ENCODE measurements around the gene TFG.

TFG gene

DNA sequence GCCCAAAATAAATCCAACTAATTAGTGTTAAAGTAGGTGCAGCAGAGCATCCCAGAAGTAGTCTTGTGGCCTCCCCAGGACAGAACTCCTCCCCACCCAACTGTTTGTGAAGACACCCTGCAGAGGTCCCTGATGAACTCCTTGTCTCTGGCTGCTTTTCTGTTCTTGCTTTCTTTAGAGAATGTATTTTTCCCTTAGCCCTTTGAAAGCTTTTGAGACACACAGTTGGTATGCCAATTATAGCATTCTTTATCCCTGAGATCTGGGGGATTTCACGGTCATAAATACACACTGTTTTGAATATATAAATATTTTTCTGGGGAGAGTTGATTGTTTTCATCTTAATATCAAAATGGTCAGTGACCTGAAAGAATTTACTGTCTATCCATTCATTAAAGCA is 9.8 kb downstream of the TFG start:
- Histone ChIP-seq H3K4me1 (ENCODE audit: control insufficient read depth, low read length) (no peaks in the 10 kb centered on the region), H3K79me2 (ENCODE audit: control insufficient read depth, low read length) (peaks cover 56% of the 10 kb centered on the region), H3K27me3 (ENCODE audit: control insufficient read depth, low read length) (no peaks in the 10 kb centered on the region), H4K20me1 (ENCODE audit: control insufficient read depth, insufficient read depth, low read depth, low read length) (0 out of 2 replicates have a peak, but pooled peaks cover 4% of the 10 kb centered on the region), H3K4me3 (ENCODE audit: low read length) (no peak overlapping the region), H3F3A (ENCODE audit: control insufficient read depth, insufficient read depth) (no peaks in the 10 kb centered on the region), H3K27ac (ENCODE audit: low read depth, low read length) (no peak overlapping the region), H3K36me3 (ENCODE audit: control insufficient read depth, low read length) (peaks cover 89% of the 10 kb centered on the region), H3K9me2 (replicated peaks; ENCODE audit: control insufficient read depth, low read length) (no peaks in the 10 kb centered on the region), H3K9me3 (ENCODE audit: control insufficient read depth, insufficient read depth, low read length) (no peaks in the 10 kb centered on the region), H3K4me2 (ENCODE audit: low read length) (no peak overlapping the region)
- TF ChIP-seq, protein P1, sequence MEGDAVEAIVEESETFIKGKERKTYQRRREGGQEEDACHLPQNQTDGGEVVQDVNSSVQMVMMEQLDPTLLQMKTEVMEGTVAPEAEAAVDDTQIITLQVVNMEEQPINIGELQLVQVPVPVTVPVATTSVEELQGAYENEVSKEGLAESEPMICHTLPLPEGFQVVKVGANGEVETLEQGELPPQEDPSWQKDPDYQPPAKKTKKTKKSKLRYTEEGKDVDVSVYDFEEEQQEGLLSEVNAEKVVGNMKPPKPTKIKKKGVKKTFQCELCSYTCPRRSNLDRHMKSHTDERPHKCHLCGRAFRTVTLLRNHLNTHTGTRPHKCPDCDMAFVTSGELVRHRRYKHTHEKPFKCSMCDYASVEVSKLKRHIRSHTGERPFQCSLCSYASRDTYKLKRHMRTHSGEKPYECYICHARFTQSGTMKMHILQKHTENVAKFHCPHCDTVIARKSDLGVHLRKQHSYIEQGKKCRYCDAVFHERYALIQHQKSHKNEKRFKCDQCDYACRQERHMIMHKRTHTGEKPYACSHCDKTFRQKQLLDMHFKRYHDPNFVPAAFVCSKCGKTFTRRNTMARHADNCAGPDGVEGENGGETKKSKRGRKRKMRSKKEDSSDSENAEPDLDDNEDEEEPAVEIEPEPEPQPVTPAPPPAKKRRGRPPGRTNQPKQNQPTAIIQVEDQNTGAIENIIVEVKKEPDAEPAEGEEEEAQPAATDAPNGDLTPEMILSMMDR (IDR thresholded peaks at IDR 0.05; ENCODE audit: low read depth, low read length, poor library complexity, severe bottlenecking) = no peak
- no peak for TF ChIP-seq EZH2phosphoT487 (IDR thresholded peaks at IDR 0.05; ENCODE audit: borderline replicate concordance, low read length)

DNA sequence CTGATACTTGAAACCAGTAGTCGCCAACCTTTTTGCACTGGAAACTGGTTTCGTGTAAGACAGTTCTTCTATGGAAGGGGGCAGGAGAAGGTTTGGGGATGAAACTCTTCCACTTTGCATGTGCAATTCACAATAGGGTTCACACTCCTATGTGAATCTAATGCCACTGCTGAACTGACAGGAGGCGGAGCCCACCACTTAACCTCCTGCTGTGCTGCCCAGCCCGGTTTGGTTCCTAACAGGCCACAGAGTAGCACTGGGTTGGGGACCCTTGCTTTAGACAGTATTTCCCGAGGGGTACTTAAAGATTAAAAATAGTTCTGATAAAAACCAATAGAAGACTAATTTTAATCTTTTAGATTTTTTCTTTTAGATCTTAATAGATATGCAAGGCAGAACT is 11.1 kb downstream of the TFG start:
- Histone ChIP-seq H3K4me2 (ENCODE audit: low read length) (no peak overlapping the region), H3K27ac (ENCODE audit: low read depth, low read length) (no peak overlapping the region), H3K79me2 (ENCODE audit: control insufficient read depth, low read length) (peaks cover 44% of the 10 kb centered on the region), H3K9me3 (ENCODE audit: control insufficient read depth, insufficient read depth, low read length) (no peaks in the 10 kb centered on the region), H3K27me3 (ENCODE audit: control insufficient read depth, low read length) (no peaks in the 10 kb centered on the region), H3K4me3 (ENCODE audit: low read length) (no peak overlapping the region), H3F3A (ENCODE audit: control insufficient read depth, insufficient read depth) (no peaks in the 10 kb centered on the region), H3K9me2 (replicated peaks; ENCODE audit: control insufficient read depth, low read length) (no peaks in the 10 kb centered on the region), H4K20me1 (ENCODE audit: control insufficient read depth, insufficient read depth, low read depth, low read length) (no peaks in the 10 kb centered on the region), H3K4me1 (ENCODE audit: control insufficient read depth, low read length) (no peaks in the 10 kb centered on the region), H3K36me3 (ENCODE audit: control insufficient read depth, low read length) (peaks cover 76% of the 10 kb centered on the region)
- TF ChIP-seq EZH2phosphoT487 (IDR thresholded peaks at IDR 0.05; ENCODE audit: borderline replicate concordance, low read length) = no peak
- TF ChIP-seq, protein P1 (IDR thresholded peaks at IDR 0.05; ENCODE audit: low read depth, low read length, poor library complexity, severe bottlenecking) = no peak

DNA sequence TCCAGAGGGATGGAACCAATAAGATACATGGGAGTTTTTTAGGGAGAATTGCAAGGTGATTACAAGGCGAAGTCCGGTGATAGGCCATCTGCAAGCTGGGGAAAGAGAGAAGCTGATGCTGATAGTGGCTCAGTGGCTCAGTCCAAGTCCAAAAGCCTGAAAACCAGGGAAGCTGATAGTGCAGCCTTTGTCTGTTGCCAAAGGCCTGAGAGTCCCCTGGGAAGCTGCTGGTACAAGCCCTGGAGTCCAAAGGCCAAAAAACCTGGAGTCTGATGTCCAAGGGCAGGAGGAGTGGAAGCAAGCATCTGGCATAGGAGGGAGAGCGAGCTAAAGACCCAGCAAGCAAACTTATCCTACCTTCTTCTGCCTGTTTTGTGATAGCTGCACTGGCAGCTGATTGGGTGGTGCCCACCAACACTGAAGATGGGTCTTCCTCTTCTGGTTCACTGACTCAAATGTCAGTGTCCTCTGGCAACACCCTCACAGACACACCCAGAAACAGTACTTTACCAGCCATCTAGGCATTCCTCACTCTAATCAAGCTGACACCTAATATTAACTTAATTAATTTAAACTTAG is 16.7 kb downstream of the TFG start:
- peaks cover 69% of the 10 kb centered on the region for H3K36me3 ChIP-seq (ENCODE audit: control insufficient read depth, low read length)
- H3K9me2 ChIP-seq (replicated peaks; ENCODE audit: control insufficient read depth, low read length) = no peaks in the 10 kb centered on the region
- no peak overlapping the region for H3K4me3 ChIP-seq (ENCODE audit: low read length)
- no peaks in the 10 kb centered on the region for H4K20me1 ChIP-seq (ENCODE audit: control insufficient read depth, insufficient read depth, low read depth, low read length)
- H3F3A ChIP-seq (ENCODE audit: control insufficient read depth, insufficient read depth) = no peaks in the 10 kb centered on the region
- no peak overlapping the region for H3K27ac ChIP-seq (ENCODE audit: low read depth, low read length)
- H3K4me1 ChIP-seq (ENCODE audit: control insufficient read depth, low read length) = no peaks in the 10 kb centered on the region
- TF ChIP-seq, protein P1 (IDR thresholded peaks at IDR 0.05; ENCODE audit: low read depth, low read length, poor library complexity, severe bottlenecking) = no peak
- no peak for TF ChIP-seq EZH2phosphoT487 (IDR thresholded peaks at IDR 0.05; ENCODE audit: borderline replicate concordance, low read length)
- no peaks in the 10 kb centered on the region for H3K27me3 ChIP-seq (ENCODE audit: control insufficient read depth, low read length)
- H3K9me3 ChIP-seq (ENCODE audit: control insufficient read depth, insufficient read depth, low read length) = no peaks in the 10 kb centered on the region
- no peak overlapping the region for H3K4me2 ChIP-seq (ENCODE audit: low read length)
- peaks cover 6% of the 10 kb centered on the region; the same call in 1 of the 2 replicates for H3K79me2 ChIP-seq (ENCODE audit: control insufficient read depth, low read length)

All from DOHH2 (cell line).